ENCODE data around the gene MSANTD1. TPM values are rescaled to one million over a fixed set of nuclear protein-coding genes. Genes with fewer than 3 reads are reported as not detected.
A peak's percentile ranks its signal among the peaks of the same experiment; 100 is the strongest.

The MSANTD1 gene
- total RNA-seq, 1 donor from 2014 or later: 1.6 TPM

GRCh38 chr4:3257556-3258482 is 8.9 kb downstream of the MSANTD1 start:
- Histone ChIP-seq H3K9ac (ENCODE audit: low read length) (no peak overlapping the region), H3K4me1 (ENCODE audit: insufficient read depth, low read length) (peaks cover 5% of the 10 kb centered on the region), H2AFZ (ENCODE audit: low read depth, low read length) (no peak overlapping the region), H3K9me3 (ENCODE audit: insufficient read depth, low read depth, low read length) (no peaks in the 10 kb centered on the region), H3K27ac (ENCODE audit: low read depth, low read length) (no peak overlapping the region), H3K4me3 (ENCODE audit: insufficient read depth, low read depth, low read length) (no peak overlapping the region), H3K27me3 (ENCODE audit: insufficient read depth, low read length) (no peaks in the 10 kb centered on the region), H3K36me3 (ENCODE audit: insufficient read depth, low read length) (no peaks in the 10 kb centered on the region), H3K4me2 (ENCODE audit: low read length) (peak overlapping the region; percentile 58), H3K79me2 (ENCODE audit: insufficient read depth, low read length) (no peaks in the 10 kb centered on the region), H4K20me1 (ENCODE audit: insufficient read depth, low read length) (no peaks in the 10 kb centered on the region)
- FAIRE-seq (no peak), DNase-seq (ENCODE audit: low read depth) (peak; percentile 73)
- no peak overlapping the region for H3K4me3 Mint-ChIP-seq (ENCODE audit: unreplicated experiment)
- no peak for TF ChIP-seq EZH2 (IDR thresholded peaks at IDR 0.05; ENCODE audit: insufficient read depth, low read length)
- no peak for TF ChIP-seq CTCF (IDR thresholded peaks at IDR 0.05; ENCODE audit: insufficient read depth, low read depth, low read length)
- no peak overlapping the region for H3K27ac Mint-ChIP-seq (ENCODE audit: unreplicated experiment)
- peaks cover 5% of the 10 kb centered on the region for H3K27me3 Mint-ChIP-seq (ENCODE audit: low read depth, unreplicated experiment)
- peaks cover 17% of the 10 kb centered on the region for H3K36me3 Mint-ChIP-seq (ENCODE audit: low read depth, unreplicated experiment)
- H3K9me3 Mint-ChIP-seq (ENCODE audit: unreplicated experiment): no peaks in the 10 kb centered on the region
- no peaks in the 10 kb centered on the region for H3K4me1 Mint-ChIP-seq (ENCODE audit: low read depth, unreplicated experiment)

- FAIRE-seq (no peak), DNase-seq (ENCODE audit: low read depth) (no peak)
- H3K4me1 Mint-ChIP-seq (ENCODE audit: low read depth, unreplicated experiment): no peaks in the 10 kb centered on the region
- peaks cover 11% of the 10 kb centered on the region for H3K27me3 Mint-ChIP-seq (ENCODE audit: low read depth, unreplicated experiment)
- H3K27ac Mint-ChIP-seq (ENCODE audit: unreplicated experiment): peak overlapping the region; percentile 62
- Histone ChIP-seq H4K20me1 (ENCODE audit: insufficient read depth, low read length) (no peaks in the 10 kb centered on the region), H3K4me1 (ENCODE audit: insufficient read depth, low read length) (peaks cover 5% of the 10 kb centered on the region), H3K27me3 (ENCODE audit: insufficient read depth, low read length) (peaks cover 2% of the 10 kb centered on the region), H3K36me3 (ENCODE audit: insufficient read depth, low read length) (no peaks in the 10 kb centered on the region), H3K9ac (ENCODE audit: low read length) (no peak overlapping the region), H3K27ac (ENCODE audit: low read depth, low read length) (no peak overlapping the region), H2AFZ (ENCODE audit: low read depth, low read length) (no peak overlapping the region), H3K79me2 (ENCODE audit: insufficient read depth, low read length) (no peaks in the 10 kb centered on the region), H3K9me3 (ENCODE audit: insufficient read depth, low read depth, low read length) (no peaks in the 10 kb centered on the region), H3K4me3 (ENCODE audit: insufficient read depth, low read depth, low read length) (no peak overlapping the region), H3K4me2 (ENCODE audit: low read length) (no peak overlapping the region)
- TF ChIP-seq CTCF (IDR thresholded peaks at IDR 0.05; ENCODE audit: insufficient read depth, low read depth, low read length) (no peak), EZH2 (IDR thresholded peaks at IDR 0.05; ENCODE audit: insufficient read depth, low read length) (no peak)
- no peaks in the 10 kb centered on the region for H3K9me3 Mint-ChIP-seq (ENCODE audit: unreplicated experiment)
- H3K4me3 Mint-ChIP-seq (ENCODE audit: unreplicated experiment): no peak overlapping the region
- peaks cover 12% of the 10 kb centered on the region for H3K36me3 Mint-ChIP-seq (ENCODE audit: low read depth, unreplicated experiment)
Measured at GRCh38 chr4:3261411-3262207, 12.7 kb downstream of the MSANTD1 start.
